Stimulated activated CD8-positive, alpha-beta memory T cell treated with anti-CD3 and anti-CD28 coated beads, Interleukin-7, amount 100 ng/mL, for 48 hours (primary cell): Measurements from ENCODE around the gene BMI1.

Source experiments
- DNase-seq, 2 donors: peaks; one replicate each; pipeline ENCODE4 v3.0.0-alpha.2; 2020; ENCODE audit warnings: low read depth in 1 of 2; ENCODE audit errors: extremely low read depth in 1 of 2

Gene BMI1

GRCh38 chr10:22319547-22319979 is 1.3 kb upstream of the BMI1 start:
- no peak for DNase-seq

- DNase-seq = no peak
These were observed 830 bp upstream of the BMI1 start for GRCh38 chr10:22319980-22320558.

GRCh38 chr10:22321156-22321923 is 441 bp downstream of the BMI1 start:
- no peak for DNase-seq

GRCh38 chr10:22321924-22322640 is 1.2 kb downstream of the BMI1 start:
- no peak for DNase-seq

- DNase-seq = no peak
These were observed 1.8 kb downstream of the BMI1 start for GRCh38 chr10:22322641-22323160.

GRCh38 chr10:22323538-22324305 is 2.8 kb downstream of the BMI1 start:
- DNase-seq = no peak

- no peak for DNase-seq
These were observed 3.5 kb downstream of the BMI1 start for GRCh38 chr10:22324413-22324812.

GRCh38 chr10:22324893-22325271 is 4.0 kb downstream of the BMI1 start:
- DNase-seq = no peak

- peak in 1 of 2 donors; percentile 48 for DNase-seq
These were observed 4.6 kb downstream of the BMI1 start for GRCh38 chr10:22325272-22326144.

- no peak for DNase-seq
These were observed 5.3 kb downstream of the BMI1 start for GRCh38 chr10:22326145-22326702.

GRCh38 chr10:22329150-22329549 is 8.3 kb downstream of the BMI1 start:
- DNase-seq = no peak

GRCh38 chr10:22332116-22332692 is 11.3 kb downstream of the BMI1 start:
- DNase-seq = no peak

- DNase-seq = no peak
These were observed 12.5 kb downstream of the BMI1 start for GRCh38 chr10:22333167-22333974.

- no peak for DNase-seq
These were observed 13.0 kb downstream of the BMI1 start for GRCh38 chr10:22333975-22334282.

GRCh38 chr10:22334414-22335172 is 13.7 kb downstream of the BMI1 start:
- DNase-seq = no peak

GRCh38 chr10:22335173-22335933 is 14.5 kb downstream of the BMI1 start:
- no peak for DNase-seq

GRCh38 chr10:22338185-22338900 is 17.4 kb downstream of the BMI1 start:
- no peak for DNase-seq
